GM13976 (cell line): Measurements from ENCODE around the gene CCDC51.
"Not testable (repeated sequence)": the region's sequence is repeated elsewhere in the genome, so short reads cannot be mapped to it uniquely, and the experiment has no call there.

Experiments
- DNase-seq: peaks from one replicate; pipeline ENCODE4 v3.0.0; 2012; ENCODE audit warnings: low spot score
- CTCF ChIP-seq: IDR thresholded peaks from 2 replicates; pipeline ENCODE4 v1.5.1; 2012; ENCODE audit warnings: borderline replicate concordance, mild to moderate bottlenecking; ENCODE audit not compliant: insufficient read depth; ENCODE audit errors: extremely low read depth, missing control alignments, control extremely low read depth
- in situ Hi-C: fragments of 300-500 bp; cut with MboI; formaldehyde crosslinking; loops from one replicate; pipeline ENCODE4 v1.12.0; 2022; ENCODE audit warnings: low sequenced_read_pairs, mixed read lengths, inconsistent platforms; ENCODE audit not compliant: unreplicated experiment

CCDC51 gene

DNA sequence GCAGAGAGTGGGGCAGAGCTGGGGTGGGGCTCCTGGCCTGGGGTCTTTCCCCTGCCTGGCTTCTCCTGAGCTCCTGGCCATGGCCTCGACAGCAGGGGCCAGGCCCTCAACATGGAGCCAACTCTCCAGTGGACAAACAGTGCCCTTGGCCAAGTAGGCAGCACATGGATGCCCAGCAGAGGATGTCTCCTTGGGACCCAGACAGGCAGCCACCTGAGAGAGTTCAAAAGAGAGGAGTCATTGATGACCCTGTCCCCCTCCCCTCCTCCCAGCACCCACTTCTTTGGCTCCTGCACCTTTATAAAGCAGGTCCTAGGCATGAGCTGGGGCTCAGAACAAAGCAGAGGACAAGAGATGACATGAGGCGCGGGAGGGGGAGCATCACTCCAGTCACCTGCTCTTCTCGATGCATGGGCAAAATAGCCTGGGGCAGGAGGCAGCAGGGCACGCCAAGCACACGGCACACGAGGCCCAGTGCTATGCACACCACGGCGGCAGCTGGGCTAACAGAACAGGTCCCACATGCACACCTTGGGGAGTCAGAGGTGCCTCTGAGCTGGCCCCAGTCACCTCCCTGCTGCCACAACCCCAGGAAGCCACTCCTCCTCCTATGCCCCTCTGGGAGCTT, 36.6 kb upstream of the CCDC51 start:
- DNase-seq = peak; percentile 17
- in situ Hi-C loops = no loop called here
- TF ChIP-seq CTCF = no peak

DNA sequence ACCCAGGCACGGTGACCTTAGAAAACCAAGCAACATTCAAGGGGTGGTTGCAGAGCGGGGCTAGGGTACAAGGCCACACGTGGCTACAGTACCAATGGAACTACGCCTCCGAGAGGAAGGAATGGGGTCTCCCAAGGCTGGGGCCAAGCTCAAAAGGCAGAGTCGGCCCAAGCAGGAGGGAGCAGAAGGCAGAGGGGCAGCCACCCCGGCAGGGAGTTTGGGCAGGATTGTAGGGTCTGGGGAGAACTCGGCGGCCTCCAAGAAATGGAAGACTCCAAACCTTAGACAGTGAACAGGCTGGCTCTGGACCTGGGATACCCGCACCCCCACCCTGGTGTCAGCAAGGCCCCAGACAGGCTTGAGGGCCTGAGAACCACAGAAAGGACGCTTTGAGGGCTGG, 35.3 kb upstream of the CCDC51 start:
- DNase-seq = no peak
- TF ChIP-seq CTCF = no peak
- in situ Hi-C loops = no loop called here

- TF ChIP-seq CTCF = no peak
- no peak for DNase-seq
- in situ Hi-C loops = no loop called here
Measured at GRCh38 chr3:48474619-48475018, 34.7 kb upstream of the CCDC51 start.

DNA sequence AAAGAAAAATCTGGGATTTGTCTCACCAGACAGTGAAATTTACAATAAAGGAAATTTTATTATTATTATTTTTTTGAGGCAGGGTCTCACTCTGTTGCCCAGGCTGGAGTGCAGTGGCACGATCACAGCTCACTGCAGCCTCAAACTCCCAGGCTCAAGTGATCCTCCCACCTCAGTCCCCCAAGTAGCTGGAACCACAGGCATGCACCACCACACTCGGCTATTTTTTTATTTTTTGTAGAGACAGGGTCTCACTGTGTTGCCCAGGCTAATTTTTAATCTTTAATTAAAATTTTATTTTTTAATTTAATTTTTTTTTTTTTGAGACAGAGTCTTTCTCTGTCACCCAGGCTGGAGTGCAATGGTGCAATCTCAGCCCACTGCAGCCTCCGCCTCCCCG, 34.1 kb upstream of the CCDC51 start:
- in situ Hi-C loops, DNase-seq: not testable (repeated sequence)

DNA sequence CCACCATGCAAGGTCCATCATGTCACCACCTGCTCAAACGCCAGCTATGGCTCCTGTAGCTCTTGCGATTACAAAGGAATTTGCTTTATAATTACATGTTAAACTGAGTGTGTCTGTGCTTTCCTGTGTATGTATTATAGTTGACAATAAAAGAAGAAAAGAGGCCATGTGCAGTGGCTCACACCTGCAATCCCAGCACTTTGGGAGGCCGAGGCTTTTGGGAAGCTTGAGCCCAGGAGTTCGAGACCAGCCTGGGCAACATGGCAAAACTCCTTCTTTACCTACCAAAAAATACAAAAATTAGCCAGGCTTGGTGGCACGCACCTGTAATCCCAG, 33.7 kb upstream of the CCDC51 start:
- no peak for DNase-seq
- in situ Hi-C loops = no loop called here
- TF ChIP-seq CTCF = no peak

DNA sequence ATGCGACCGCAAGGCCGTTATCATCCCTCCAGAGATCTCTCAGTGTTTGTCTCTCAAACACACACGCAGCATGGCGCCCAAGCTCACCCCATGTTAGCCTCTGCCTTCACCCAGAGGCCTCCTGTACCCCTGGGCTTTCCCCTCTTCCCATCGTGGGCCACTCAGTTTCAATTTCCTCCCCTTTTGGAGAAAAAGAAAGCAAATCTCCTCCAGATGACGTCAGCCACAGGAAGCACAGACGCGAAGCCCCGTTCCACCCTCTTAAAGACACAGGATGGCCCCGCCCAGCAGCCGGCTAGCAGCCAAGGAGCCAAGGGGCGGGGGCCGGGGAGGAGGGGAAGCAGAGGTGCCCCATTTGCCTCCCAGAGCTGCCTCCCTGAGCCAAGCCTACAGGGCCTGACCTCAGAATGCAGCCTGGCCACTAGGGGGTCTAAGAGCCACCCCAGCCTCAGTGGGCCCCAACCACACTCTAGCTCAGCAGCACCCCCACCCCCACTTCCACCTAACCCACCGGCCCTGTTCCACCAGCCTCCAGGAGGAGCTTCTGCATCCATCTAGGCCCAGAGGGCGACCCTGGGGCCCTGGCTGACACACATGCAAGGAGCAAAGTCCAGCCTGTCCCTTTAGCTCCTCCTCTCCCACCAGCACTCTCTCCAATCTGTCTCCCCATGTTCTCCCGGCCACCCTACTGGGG, 33.2 kb upstream of the CCDC51 start:
- in situ Hi-C loops = no loop called here
- TF ChIP-seq CTCF = peak; percentile 35
- peak; percentile 96 for DNase-seq

DNA sequence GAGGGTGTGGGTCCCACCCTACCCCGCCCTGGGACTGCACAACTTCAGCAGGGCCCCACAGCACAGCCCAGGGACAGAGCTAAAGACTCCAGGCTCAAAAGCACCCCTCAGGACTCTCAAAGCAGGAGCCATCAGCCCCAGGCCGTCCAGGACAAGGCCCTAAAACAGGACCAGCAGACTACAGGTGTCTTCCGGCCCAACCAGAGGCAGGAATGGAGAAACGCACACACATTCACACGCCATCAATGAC, 32.7 kb upstream of the CCDC51 start:
- no peak for DNase-seq
- in situ Hi-C loops = no loop called here
- no peak for TF ChIP-seq CTCF
